Activated T-cell treated with anti-CD3 and anti-CD28 coated beads, Interleukin-2, amount 50 U/mL, for 4 hours (primary cell): ENCODE results near the gene SLFN12L. TPM values are rescaled to one million over a fixed set of nuclear protein-coding genes. Genes with fewer than 3 reads are reported as not detected.

Experiments
- ATAC-seq, 2 donors: fragments of 200-7000 bp; cut with Tn5 transposase; one replicate each; pipeline ENCODE4 v1.10.0; 2021
- DNase-seq: peaks from one replicate; pipeline ENCODE4 v3.0.0-alpha.2; 2020
- H3K27me3 Mint-ChIP-seq: one replicate; pipeline ENCODE4 v1.8.0; 2021; ENCODE audit warnings: low read depth, mixed read lengths
- H3K36me3 Mint-ChIP-seq: one replicate; pipeline ENCODE4 v1.8.0; 2022; ENCODE audit warnings: mixed read lengths; ENCODE audit not compliant: insufficient read depth
- H3K4me1 Mint-ChIP-seq: one replicate; pipeline ENCODE4 v1.8.0; 2021; ENCODE audit warnings: low read depth, mixed read lengths
- H3K4me3 Mint-ChIP-seq: one replicate; pipeline ENCODE4 v1.8.0; 2021; ENCODE audit warnings: mild to moderate bottlenecking, moderate library complexity, mixed read lengths
- H3K9me3 Mint-ChIP-seq: one replicate; pipeline ENCODE4 v1.8.0; 2021; ENCODE audit warnings: mixed read lengths
- total RNA-seq, 3 donors: library from RNA; stranded (reverse); gene quantifications; one replicate each; pipeline ENCODE4 v1.2.1, GENCODE V29; 2021

SLFN12L gene
- total RNA-seq, 3 donors from 2014 or later: 9.0 to 15.1 (median 9.1) TPM

DNA sequence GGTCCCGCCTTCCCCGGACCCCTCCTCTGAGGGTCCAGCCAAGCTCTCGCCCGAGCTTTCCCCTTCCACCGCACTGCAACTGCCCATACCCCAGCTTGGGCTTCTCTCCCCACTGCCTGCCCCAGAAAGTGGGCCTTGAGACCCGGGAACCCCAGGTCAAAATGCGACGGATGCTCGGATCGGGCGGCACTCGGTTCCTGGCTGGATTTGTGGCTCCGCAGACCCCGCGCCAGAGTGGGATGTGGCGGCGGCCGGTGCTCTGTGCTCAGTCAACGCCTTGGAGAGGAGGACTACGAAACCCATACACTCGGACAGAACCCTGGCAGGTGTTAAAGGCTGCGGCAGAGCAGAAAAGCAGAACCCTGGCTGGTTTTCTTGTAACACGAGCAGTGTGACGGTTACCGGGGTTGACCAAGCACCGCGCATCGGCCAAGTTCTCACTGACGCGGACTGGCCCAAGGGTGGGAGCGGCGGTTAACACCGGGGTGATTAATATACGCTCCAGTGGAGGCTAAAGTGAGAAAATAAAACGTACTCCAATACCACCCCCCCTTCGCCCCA is 88.0 kb downstream of the SLFN12L start:
- Mint-ChIP-seq H3K4me3 (peak overlapping the region; percentile 73), H3K27me3 (no peaks in the 10 kb centered on the region), H3K9me3 (no peaks in the 10 kb centered on the region)

GRCh38 chr17:35448899-35449227 is 88.6 kb downstream of the SLFN12L start:
- Mint-ChIP-seq H3K27me3 (no peaks in the 10 kb centered on the region), H3K36me3 (peaks cover 12% of the 10 kb centered on the region), H3K4me3 (peak overlapping the region; percentile 73), H3K4me1 (peaks cover 20% of the 10 kb centered on the region), H3K9me3 (no peaks in the 10 kb centered on the region)
- DNase-seq: no peak
- no peak for ATAC-seq

More for the DNA sequence above, 88.0 kb downstream of the SLFN12L start:
- peaks cover 10% of the 10 kb centered on the region for H3K36me3 Mint-ChIP-seq
- no peak for DNase-seq
- no peak for ATAC-seq
- H3K4me1 Mint-ChIP-seq: peaks cover 20% of the 10 kb centered on the region

DNA sequence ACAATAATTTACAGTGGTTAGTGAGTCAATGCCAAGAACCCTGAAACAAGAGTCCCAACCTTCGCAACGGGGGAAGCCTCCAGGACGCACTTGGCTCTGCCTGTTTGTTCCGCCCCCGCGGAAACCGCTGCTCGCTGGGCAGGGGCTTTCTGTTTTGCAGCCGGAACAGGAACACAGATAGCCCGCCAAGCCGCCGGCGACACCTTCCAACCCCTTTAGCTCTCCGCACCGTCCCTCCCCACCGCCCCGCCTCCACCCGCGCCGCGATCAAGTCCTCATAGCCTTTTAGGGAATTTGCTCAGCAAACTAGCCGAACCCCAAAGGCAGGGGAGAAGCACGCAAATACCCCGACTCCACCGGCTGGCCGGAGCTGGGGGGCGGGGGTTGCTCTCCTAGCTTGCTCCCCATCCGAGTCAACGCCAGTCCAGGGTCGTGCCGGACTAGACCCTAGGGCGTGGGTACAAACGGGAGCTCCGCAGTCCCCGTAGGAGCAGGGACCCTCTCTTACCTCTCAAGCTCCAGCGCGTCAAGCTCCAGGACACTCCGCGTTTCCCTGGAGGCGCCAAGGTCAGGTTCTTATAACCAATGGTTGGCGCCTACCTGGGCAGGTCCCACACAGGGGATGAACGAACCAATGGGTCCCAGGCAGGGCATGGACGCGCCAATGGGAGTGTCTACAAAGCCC is 89.1 kb downstream of the SLFN12L start, which contains the start of gene SLFN13:
SLFN13 (minus strand) TSS at position 553 of the 685 bp plus-strand sequence. CDS start 3,086 bp downstream, outside the sequence.
- H3K4me3 Mint-ChIP-seq: peak within 1 kb of the TSS; percentile 73

GRCh38 chr17:35447499-35447898 is 90.0 kb downstream of the SLFN12L start:
- peak overlapping the region; percentile 49 for H3K4me3 Mint-ChIP-seq
- ATAC-seq: no peak
- H3K27me3 Mint-ChIP-seq: no peaks in the 10 kb centered on the region

More for the DNA sequence above, 89.1 kb downstream of the SLFN12L start, which contains the start of gene SLFN13:
- H3K36me3 Mint-ChIP-seq: peaks cover 14% of the 10 kb centered on the region
- peaks cover 20% of the 10 kb centered on the region for H3K4me1 Mint-ChIP-seq
- H3K27me3 Mint-ChIP-seq: no peaks in the 10 kb centered on the region
- ATAC-seq (peak; percentile 94 to 97), DNase-seq (peak; percentile 77)
- no peaks in the 10 kb centered on the region for H3K9me3 Mint-ChIP-seq

DNA sequence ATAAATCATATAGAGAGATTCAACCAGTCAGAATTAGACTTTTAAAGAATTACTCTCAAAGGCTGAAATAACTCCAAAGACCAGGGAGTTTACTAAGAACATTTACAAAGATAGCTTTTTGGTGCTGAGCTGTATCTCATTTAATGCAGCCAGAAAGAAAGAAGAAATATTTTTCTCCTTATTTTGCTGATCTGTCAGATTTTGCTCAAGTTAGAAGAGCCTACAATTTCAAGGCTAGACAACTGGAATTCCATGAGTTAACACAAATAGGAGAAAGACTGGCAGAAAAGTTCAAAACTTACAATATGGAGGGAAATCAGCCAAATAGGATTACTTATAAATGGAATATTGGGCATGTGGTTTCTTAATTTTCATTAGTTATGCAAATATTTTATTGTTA is 99.0 kb downstream of the SLFN12L start:
- H3K36me3 Mint-ChIP-seq: peaks cover 9% of the 10 kb centered on the region
- DNase-seq: no peak
- no peaks in the 10 kb centered on the region for H3K9me3 Mint-ChIP-seq
- no peak for ATAC-seq
- H3K4me1 Mint-ChIP-seq: peaks cover 7% of the 10 kb centered on the region
- no peaks in the 10 kb centered on the region for H3K27me3 Mint-ChIP-seq
- H3K4me3 Mint-ChIP-seq: no peak overlapping the region

More at GRCh38 chr17:35447499-35447898, 90.0 kb downstream of the SLFN12L start:
- DNase-seq: no peak
- peaks cover 14% of the 10 kb centered on the region for H3K36me3 Mint-ChIP-seq
- no peaks in the 10 kb centered on the region for H3K9me3 Mint-ChIP-seq
- H3K4me1 Mint-ChIP-seq: peaks cover 20% of the 10 kb centered on the region

GRCh38 chr17:35433075-35433894 is 104.2 kb downstream of the SLFN12L start:
- Mint-ChIP-seq H3K4me3 (peak overlapping the region; percentile 95), H3K36me3 (no peaks in the 10 kb centered on the region), H3K4me1 (peaks cover 45% of the 10 kb centered on the region), H3K9me3 (no peaks in the 10 kb centered on the region), H3K27me3 (no peaks in the 10 kb centered on the region)
- peak; percentile 89 to 91 for ATAC-seq
- peak; percentile 76 for DNase-seq

DNA sequence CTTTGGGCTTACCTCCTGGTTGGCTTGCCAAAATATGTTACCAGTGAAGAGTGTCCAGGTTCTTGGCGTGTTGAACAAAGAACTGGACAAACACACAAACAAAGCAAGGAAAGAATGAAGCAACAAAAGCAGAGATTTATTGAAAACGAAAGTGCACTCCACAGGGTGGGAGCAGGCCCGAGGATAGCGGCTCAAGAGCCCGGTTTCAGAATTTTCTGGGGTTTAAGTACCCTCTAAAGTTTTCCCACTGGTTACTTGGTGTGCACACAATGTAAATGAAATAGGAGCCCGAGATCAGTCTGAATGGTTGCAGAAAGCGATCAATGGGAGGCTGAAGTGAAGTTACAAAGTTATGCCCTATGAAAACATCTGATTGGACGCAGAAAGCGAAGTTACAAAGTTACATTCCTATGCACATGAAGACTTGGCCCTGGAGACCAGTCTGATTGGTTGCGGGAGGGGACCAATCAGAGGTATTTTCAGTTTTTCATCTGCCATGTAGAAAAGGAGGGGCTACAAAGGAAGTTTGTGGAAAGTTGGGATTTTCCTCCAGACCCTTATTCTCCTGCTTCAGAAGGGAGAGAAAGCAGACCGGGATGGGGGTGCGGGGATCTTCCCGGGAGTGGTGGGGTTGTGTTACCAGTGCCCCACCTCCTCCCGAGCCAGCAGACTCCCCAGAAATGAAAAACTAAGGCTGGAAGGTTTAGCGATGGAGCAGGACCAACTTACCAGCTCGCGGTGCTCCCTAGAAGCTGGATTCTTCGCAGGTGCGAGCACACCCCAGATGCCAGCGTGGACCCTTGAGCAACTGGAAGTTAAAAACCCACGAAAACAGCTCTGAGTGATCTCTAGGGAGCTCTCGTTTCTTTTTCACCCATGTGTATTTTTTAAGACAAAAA is 105.1 kb downstream of the SLFN12L start, which contains the start of gene SLFN12:
SLFN12 (minus strand) TSS at position 325 of the 899 bp plus-strand sequence. CDS start 9,472 bp downstream, outside the sequence.
- Mint-ChIP-seq H3K9me3 (no peaks in the 10 kb centered on the region), H3K36me3 (no peaks in the 10 kb centered on the region), H3K4me1 (peaks cover 51% of the 10 kb centered on the region), H3K4me3 (peak within 1 kb of the TSS; percentile 95), H3K27me3 (no peaks in the 10 kb centered on the region)
- DNase-seq: peak; percentile 31
- peak; percentile 75 to 86 for ATAC-seq

- no peak for DNase-seq
- ATAC-seq: no peak
- Mint-ChIP-seq H3K36me3 (no peaks in the 10 kb centered on the region), H3K4me3 (no peak overlapping the region), H3K27me3 (no peaks in the 10 kb centered on the region), H3K4me1 (peaks cover 53% of the 10 kb centered on the region), H3K9me3 (no peaks in the 10 kb centered on the region)
These were observed 107.8 kb downstream of the SLFN12L start for GRCh38 chr17:35429702-35430101.

- ATAC-seq: no peak
- no peak for DNase-seq
- H3K9me3 Mint-ChIP-seq: no peaks in the 10 kb centered on the region
- H3K36me3 Mint-ChIP-seq: no peaks in the 10 kb centered on the region
- H3K4me3 Mint-ChIP-seq: no peak overlapping the region
- peaks cover 44% of the 10 kb centered on the region for H3K4me1 Mint-ChIP-seq
- H3K27me3 Mint-ChIP-seq: no peaks in the 10 kb centered on the region
These were observed 109.2 kb downstream of the SLFN12L start for GRCh38 chr17:35428229-35428628.

- no peak for ATAC-seq
- no peak overlapping the region for H3K4me3 Mint-ChIP-seq
- peaks cover 11% of the 10 kb centered on the region for H3K36me3 Mint-ChIP-seq
- no peaks in the 10 kb centered on the region for H3K9me3 Mint-ChIP-seq
- H3K4me1 Mint-ChIP-seq: peaks cover 13% of the 10 kb centered on the region
- no peaks in the 10 kb centered on the region for H3K27me3 Mint-ChIP-seq
- DNase-seq: no peak
These were observed 113.7 kb downstream of the SLFN12L start for GRCh38 chr17:35423761-35424160.

Other genes with a start within 250 kb of the SLFN12L start
- gene SLFN11, start 164.1 kb downstream of the SLFN12L start, total RNA-seq: 10 to 100 TPM; 13.4 to 17.0 (median 16.8) TPM
- gene SLFN12, start 105.2 kb downstream of the SLFN12L start, total RNA-seq: 1 to 10 TPM in 2 of 3 donors, under 1 TPM in 1; 0.81 to 2.0 (median 1.1) TPM
- gene SLFN13, start 88.9 kb downstream of the SLFN12L start, total RNA-seq: 1 to 10 TPM; 4.3 to 8.1 (median 7.9) TPM
- gene SLFN14, start 23.1 kb upstream of the SLFN12L start, total RNA-seq: not detected
- 1 to 10 TPM; 6.6 to 9.6 (median 9.0) TPM for gene PEX12, start 40.9 kb upstream of the SLFN12L start, total RNA-seq
- gene AP2B1, start 49.6 kb upstream of the SLFN12L start, total RNA-seq: 100 to 1,000 TPM; 119 to 129 (median 126) TPM
- 1 to 10 TPM; 2.6 to 4.3 (median 3.7) TPM for gene RASL10B, start 194.0 kb upstream of the SLFN12L start, total RNA-seq
- gene GAS2L2, start 215.6 kb upstream of the SLFN12L start, total RNA-seq: under 1 TPM in 1 of 3 donors, not detected in 2; 0.05 TPM
- not detected for gene C17orf50, start 223.2 kb upstream of the SLFN12L start, total RNA-seq